Prostate gland (tissue), 2 donors: ENCODE data around the gene C1S.

Experiments used
- CTCF ChIP-seq, 4 experiments: fragments of 200-600 bp in 2 of 4; fragments of 450-650 bp in 2 of 4; sonication (generic) in 2 of 4; IDR thresholded peaks; 1 replicate in 3 of 4; 2 replicates in 1 of 4; pipeline ENCODE4 v1.5.1; 2016 to 2019; ENCODE audit warnings: antibody characterized with exemption in 4 of 4, mild to moderate bottlenecking in 2 of 4, moderate library complexity in 2 of 4
- POLR2AphosphoS5 ChIP-seq: sonication (generic); formaldehyde crosslinking; IDR thresholded peaks from one replicate; pipeline ENCODE4 v1.6.1; 2017; ENCODE audit warnings: antibody characterized with exemption

GRCh38 chr12:7064516-7064915 lies 4.0 kb downstream of the C1S start:
- no peak for TF ChIP-seq CTCF (IDR thresholded peaks at IDR 0.05)
- TF ChIP-seq POLR2AphosphoS5 = no peak
